NCI-H2171 (cell line): ENCODE measurements around the gene PRKN.

Experiments used
- DNase-seq: peaks from one replicate; lab custom pipeline; 2025; lab: John Stamatoyannopoulos, UW

PRKN gene

GRCh38 chr6:162301128-162301527 lies 426.4 kb downstream of the PRKN start:
- DNase-seq = no peak

- DNase-seq = no peak
These were observed 433.5 kb downstream of the PRKN start for GRCh38 chr6:162294029-162294428.

DNA sequence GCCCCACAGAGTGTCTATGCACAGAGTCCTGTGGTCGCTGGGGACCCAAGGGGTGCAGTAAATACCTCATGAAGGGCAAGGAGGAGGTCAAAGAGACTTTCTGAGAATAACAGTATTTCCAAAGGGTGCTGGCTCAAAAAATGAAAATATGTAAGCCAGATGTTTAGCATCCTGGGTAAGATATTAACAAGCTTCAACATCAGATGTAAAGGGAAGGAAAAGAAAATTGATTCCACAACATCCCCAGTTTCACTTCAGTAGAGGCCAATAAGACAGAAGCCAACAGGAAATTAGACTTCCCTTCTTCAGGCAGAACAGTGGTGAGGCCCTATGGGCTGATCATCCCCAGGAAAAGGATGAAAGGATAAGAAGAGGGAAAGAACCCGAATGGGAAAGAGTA lies 434.7 kb downstream of the PRKN start:
- DNase-seq = no peak

- no peak for DNase-seq
These were observed 436.6 kb downstream of the PRKN start for GRCh38 chr6:162290846-162291465.

DNA sequence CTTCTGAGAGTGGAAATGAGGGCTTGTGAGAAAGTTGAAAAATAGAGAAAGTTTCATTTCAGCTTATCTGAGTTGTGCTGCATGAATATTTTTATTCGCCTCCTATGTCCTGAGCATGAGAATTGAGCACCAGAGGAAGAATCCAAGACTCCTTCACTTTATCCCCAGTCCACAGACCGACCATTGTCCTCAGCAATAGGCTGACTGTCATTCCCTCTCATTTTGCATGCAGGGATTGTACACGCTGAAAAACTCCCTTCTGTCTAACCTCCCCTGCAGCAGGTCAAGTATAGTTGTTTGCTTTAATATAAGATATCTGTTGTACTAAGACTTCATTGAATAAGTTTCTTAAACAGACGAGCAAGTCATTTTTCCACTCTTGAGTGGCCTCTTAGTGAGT lies 437.6 kb downstream of the PRKN start:
- DNase-seq = no peak

DNA sequence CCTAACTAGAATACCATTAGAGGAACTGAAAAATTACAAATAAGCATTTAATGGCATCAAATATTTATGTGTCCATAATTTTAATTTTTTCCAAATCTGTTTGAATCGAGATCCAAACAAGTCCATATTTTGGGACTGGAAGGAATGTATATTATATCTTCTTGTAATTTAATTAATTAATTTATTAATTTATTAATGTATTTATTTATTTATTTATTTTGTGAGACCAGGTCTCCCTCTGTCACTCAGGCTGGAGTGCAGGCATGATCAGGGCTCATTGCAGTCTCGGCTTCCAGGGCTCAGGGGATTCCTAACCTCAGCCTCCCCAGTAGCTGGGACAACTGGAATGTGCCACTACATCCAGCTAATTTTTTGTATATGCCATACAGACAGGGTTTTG lies 453.6 kb downstream of the PRKN start:
- no peak for DNase-seq

GRCh38 chr6:162271922-162272321 lies 455.6 kb downstream of the PRKN start:
- no peak for DNase-seq

- no peak for DNase-seq
These were observed 456.6 kb downstream of the PRKN start for GRCh38 chr6:162270966-162271365.

- no peak for DNase-seq
These were observed 459.9 kb downstream of the PRKN start for GRCh38 chr6:162267641-162268040.

DNA sequence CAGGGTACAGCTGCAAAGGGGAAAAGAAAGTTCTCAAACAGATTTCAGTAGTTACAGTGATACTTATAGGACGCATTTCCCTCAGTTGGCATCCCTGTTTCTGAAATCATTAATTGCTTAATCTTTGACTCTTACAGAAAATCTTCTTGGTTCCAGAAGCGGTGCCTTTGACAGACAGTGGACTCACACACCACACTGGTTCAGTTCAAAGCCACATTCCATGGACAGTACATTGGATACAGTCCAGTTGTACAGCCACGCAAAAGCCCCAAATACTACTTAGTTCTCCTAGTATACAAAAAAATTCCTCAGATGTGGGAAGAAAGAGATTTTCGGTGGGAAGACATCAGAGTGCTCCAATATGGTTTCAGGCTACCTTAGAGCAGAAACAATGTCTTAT lies 460.4 kb downstream of the PRKN start:
- no peak for DNase-seq

GRCh38 chr6:162264581-162264980 lies 463.0 kb downstream of the PRKN start:
- no peak for DNase-seq

GRCh38 chr6:162262466-162263196 lies 464.9 kb downstream of the PRKN start:
- DNase-seq = no peak

DNA sequence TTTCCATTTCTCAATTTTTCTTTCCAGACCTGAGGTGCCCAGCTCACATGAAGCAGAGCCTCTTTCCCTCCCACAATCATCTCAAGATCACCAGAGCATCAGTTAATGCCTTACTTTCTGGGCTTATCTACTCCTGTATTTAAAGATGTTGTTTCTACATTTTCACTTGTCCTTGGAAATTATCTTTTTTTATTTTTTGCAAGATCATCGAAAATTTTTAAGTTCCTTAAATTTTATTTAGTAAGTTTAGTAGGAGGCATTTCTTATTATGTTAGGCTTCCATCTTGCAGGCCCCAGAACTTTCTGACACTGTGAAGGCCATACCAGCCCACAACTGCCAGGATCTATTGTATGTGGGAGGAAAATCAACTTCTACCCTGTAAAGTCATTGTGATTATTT lies 466.0 kb downstream of the PRKN start:
- DNase-seq = no peak

- DNase-seq = no peak
These were observed 467.5 kb downstream of the PRKN start for GRCh38 chr6:162260027-162260426.

- DNase-seq = no peak
These were observed 468.9 kb downstream of the PRKN start for GRCh38 chr6:162258647-162259046.

DNA sequence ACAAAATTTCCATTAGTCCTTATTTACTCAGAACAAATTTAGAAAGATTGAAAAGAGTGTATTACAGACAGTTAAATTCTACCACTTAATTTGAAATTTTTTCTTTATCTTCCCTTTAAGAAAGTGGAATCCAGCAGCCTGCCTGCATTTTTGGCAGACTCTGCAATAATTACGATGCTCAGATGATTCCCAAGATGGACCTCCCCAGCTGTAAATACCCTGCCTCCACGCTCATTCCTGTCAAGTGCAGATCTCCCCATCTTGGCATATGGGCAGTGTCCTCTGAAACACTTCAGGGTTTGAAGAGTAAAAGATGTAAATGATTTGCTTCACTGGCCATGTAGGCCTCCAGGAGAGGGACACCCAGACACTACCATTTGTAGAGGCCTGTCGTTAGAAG lies 471.2 kb downstream of the PRKN start:
- no peak for DNase-seq

GRCh38 chr6:162251257-162251656 lies 476.3 kb downstream of the PRKN start:
- DNase-seq = no peak

- DNase-seq = no peak
These were observed 477.5 kb downstream of the PRKN start for GRCh38 chr6:162249907-162250642.

GRCh38 chr6:162245830-162246420 lies 481.6 kb downstream of the PRKN start:
- no peak for DNase-seq

- no peak for DNase-seq
These were observed 483.5 kb downstream of the PRKN start for GRCh38 chr6:162244031-162244430.

GRCh38 chr6:162242915-162243314 lies 484.7 kb downstream of the PRKN start:
- DNase-seq = no peak

DNA sequence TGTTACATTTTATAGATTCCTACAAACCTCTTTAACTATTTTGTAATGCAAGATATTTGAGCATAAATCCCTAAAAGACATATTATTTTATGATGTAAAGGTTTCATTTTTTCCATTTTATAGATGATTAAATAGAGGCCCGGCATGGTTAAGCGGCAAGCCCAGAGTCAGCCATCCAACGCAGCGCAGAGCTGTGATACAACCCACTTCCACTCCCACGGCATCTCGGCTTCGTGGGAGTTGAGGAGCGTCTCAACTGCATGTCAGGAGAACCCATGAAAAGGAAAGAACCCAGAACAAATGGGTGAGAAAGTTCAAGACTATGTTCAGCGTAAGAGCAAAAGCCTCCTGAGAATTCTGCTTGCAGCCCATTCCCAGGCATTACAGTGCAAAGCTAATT lies 488.2 kb downstream of the PRKN start:
- DNase-seq = no peak

GRCh38 chr6:162238675-162239074 lies 488.9 kb downstream of the PRKN start:
- no peak for DNase-seq
